ENCODE results near the gene LSAMP.

LSAMP gene

DNA sequence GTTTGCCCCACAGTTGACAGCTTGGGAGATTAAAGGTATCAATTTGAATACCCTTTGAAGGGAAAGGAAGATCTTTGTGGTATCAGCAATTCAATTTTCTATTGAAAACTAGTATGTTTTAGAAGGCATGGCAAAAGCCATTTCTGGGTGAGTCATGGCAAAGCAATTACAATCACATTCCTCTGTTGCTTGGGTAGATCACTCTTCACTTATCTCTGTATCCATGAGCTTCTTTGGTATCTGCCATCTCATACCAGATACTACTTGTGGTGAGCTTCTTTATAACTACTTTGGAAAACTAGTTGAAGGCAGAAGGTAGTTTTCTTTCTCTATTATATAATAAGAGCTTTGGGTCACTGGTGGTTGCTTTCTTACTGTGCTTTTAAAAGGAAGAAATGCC lies 28.3 kb upstream of the LSAMP start:
- H3F3A ChIP-seq (ENCODE audit: low read depth): no peaks in the 10 kb centered on the region
- H3K4me1 ChIP-seq (ENCODE audit: insufficient read depth, low read length, poor library complexity, severe bottlenecking): no peaks in the 10 kb centered on the region
- no peaks in the 10 kb centered on the region for H4K20me1 ChIP-seq (ENCODE audit: insufficient read depth, low read length, poor library complexity, severe bottlenecking)
- no peaks in the 10 kb centered on the region for H3K9me3 ChIP-seq (ENCODE audit: insufficient read depth, low read depth, low read length)
- no peaks in the 10 kb centered on the region for H3K36me3 ChIP-seq (ENCODE audit: insufficient read depth, low read length)
- no peaks in the 10 kb centered on the region for H3K27me3 ChIP-seq (ENCODE audit: insufficient read depth, low read length, poor library complexity, severe bottlenecking)
- TF ChIP-seq CTCF (conservative IDR thresholded peaks at IDR 0.05; ENCODE audit: low read length) (no peak), EZH2phosphoT487 (IDR thresholded peaks at IDR 0.05; ENCODE audit: borderline replicate concordance) (no peak)
- H2AFZ ChIP-seq (ENCODE audit: low read length): no peak overlapping the region
- H3K79me2 ChIP-seq (ENCODE audit: insufficient read depth, low read length): no peaks in the 10 kb centered on the region
- no peak overlapping the region for H3K4me2 ChIP-seq (ENCODE audit: low read depth, low read length, poor library complexity, severe bottlenecking)
- H3K9me2 ChIP-seq (replicated peaks; ENCODE audit: low read depth, low read length): no peaks in the 10 kb centered on the region
- H3K4me3 ChIP-seq (ENCODE audit: low read length, poor library complexity, severe bottlenecking): no peak overlapping the region
- H3K9ac ChIP-seq (ENCODE audit: low read depth, low read length, poor library complexity, severe bottlenecking): no peak overlapping the region

DNA sequence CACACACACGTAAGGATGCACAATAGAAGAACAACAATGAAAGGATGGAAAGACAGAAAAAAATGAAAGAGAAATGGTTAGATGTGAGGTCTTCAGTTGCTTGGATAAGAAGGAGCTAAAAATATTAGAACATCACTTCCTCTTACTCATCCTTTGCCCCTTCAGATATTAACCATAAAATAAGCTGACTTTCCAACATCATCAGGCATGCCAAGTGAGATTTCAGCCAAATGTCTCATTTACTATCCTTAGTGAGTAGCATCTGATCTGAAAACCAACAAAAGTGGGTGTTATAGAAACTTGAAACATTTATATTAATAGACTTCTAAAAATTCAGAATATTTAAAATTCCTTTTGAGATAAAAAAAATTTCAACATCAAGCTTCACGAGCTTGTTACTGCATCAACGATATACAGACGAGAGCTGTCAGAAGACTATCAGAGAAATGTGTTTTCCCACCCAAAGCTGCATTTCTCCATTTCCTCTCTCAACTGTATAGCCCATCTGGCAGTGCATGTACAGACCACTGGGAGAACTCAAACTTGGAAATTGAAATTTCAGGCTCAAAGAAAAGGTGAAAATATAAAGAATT lies 25.4 kb upstream of the LSAMP start:
- Histone ChIP-seq H2AFZ (ENCODE audit: low read length) (no peak overlapping the region), H3K4me2 (ENCODE audit: low read depth, low read length, poor library complexity, severe bottlenecking) (no peak overlapping the region), H3F3A (ENCODE audit: low read depth) (no peaks in the 10 kb centered on the region), H3K36me3 (ENCODE audit: insufficient read depth, low read length) (no peaks in the 10 kb centered on the region), H3K27me3 (ENCODE audit: insufficient read depth, low read length, poor library complexity, severe bottlenecking) (no peaks in the 10 kb centered on the region), H3K79me2 (ENCODE audit: insufficient read depth, low read length) (no peaks in the 10 kb centered on the region), H3K4me3 (ENCODE audit: low read length, poor library complexity, severe bottlenecking) (no peak overlapping the region), H3K9me2 (replicated peaks; ENCODE audit: low read depth, low read length) (no peaks in the 10 kb centered on the region), H3K9me3 (ENCODE audit: insufficient read depth, low read depth, low read length) (no peaks in the 10 kb centered on the region), H3K9ac (ENCODE audit: low read depth, low read length, poor library complexity, severe bottlenecking) (no peak overlapping the region), H4K20me1 (ENCODE audit: insufficient read depth, low read length, poor library complexity, severe bottlenecking) (no peaks in the 10 kb centered on the region), H3K4me1 (ENCODE audit: insufficient read depth, low read length, poor library complexity, severe bottlenecking) (no peaks in the 10 kb centered on the region)
- TF ChIP-seq EZH2phosphoT487 (IDR thresholded peaks at IDR 0.05; ENCODE audit: borderline replicate concordance) (no peak), CTCF (conservative IDR thresholded peaks at IDR 0.05; ENCODE audit: low read length) (no peak)

DNA sequence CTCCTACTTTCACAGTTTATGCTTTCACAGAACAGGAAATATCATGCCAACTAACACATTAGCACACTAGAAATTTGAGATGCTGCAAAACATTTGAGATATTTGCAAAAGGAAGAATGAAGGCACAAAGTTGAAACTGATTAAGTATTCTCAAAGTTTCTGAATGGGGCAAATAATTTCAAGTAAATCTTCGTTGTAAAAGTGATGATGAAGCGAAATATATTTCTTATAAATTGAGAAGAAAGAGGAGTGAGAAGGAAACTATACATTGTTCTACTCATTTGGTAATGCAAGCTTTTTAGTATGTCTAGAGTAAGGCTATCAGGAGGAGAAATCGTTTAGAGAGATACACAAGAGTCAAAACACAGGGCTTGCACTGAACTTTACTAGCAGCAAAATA lies 24.3 kb upstream of the LSAMP start:
- Histone ChIP-seq H3K9me3 (ENCODE audit: insufficient read depth, low read depth, low read length) (no peaks in the 10 kb centered on the region), H3K27me3 (ENCODE audit: insufficient read depth, low read length, poor library complexity, severe bottlenecking) (no peaks in the 10 kb centered on the region), H2AFZ (ENCODE audit: low read length) (no peak overlapping the region), H3K9ac (ENCODE audit: low read depth, low read length, poor library complexity, severe bottlenecking) (no peak overlapping the region), H3F3A (ENCODE audit: low read depth) (no peaks in the 10 kb centered on the region), H3K4me3 (ENCODE audit: low read length, poor library complexity, severe bottlenecking) (no peak overlapping the region), H3K36me3 (ENCODE audit: insufficient read depth, low read length) (no peaks in the 10 kb centered on the region), H3K4me1 (ENCODE audit: insufficient read depth, low read length, poor library complexity, severe bottlenecking) (no peaks in the 10 kb centered on the region), H3K9me2 (replicated peaks; ENCODE audit: low read depth, low read length) (no peaks in the 10 kb centered on the region), H4K20me1 (ENCODE audit: insufficient read depth, low read length, poor library complexity, severe bottlenecking) (no peaks in the 10 kb centered on the region), H3K79me2 (ENCODE audit: insufficient read depth, low read length) (no peaks in the 10 kb centered on the region), H3K4me2 (ENCODE audit: low read depth, low read length, poor library complexity, severe bottlenecking) (no peak overlapping the region)
- TF ChIP-seq EZH2phosphoT487 (IDR thresholded peaks at IDR 0.05; ENCODE audit: borderline replicate concordance) (no peak), CTCF (conservative IDR thresholded peaks at IDR 0.05; ENCODE audit: low read length) (no peak)
